Measurements from ENCODE around the gene RIF1. TPM values are rescaled to one million over a fixed set of nuclear protein-coding genes. Genes with fewer than 3 reads are reported as not detected.
A peak's percentile ranks its signal among the peaks of the same experiment; 100 is the strongest.

Gene RIF1
- polyA plus RNA-seq, 1 of the 3 experiments (the other 2 are of a cell fraction) = 2.4 TPM

GRCh38 chr2:151379169-151379568 is 30.5 kb upstream of the RIF1 start:
- 94% methylated on average over 4 of the region's 4 CpGs for WGBS (ENCODE audit: low lambda C conversion rate)
- H3K27ac ChIP-seq (ENCODE audit: low read depth in 2 of 2, low read length in 1 of 2) = no peak overlapping the region
- ChIA-PET POLR2A (no interaction called here), CTCF (interaction anchor here (0.6 kb wide), 1 partner anchor 8 kb away, joined by 3 read pairs; no protein-coding TSS in a partner anchor)
- H3K27me3 ChIP-seq (ENCODE audit: insufficient read depth) = no peaks in the 10 kb centered on the region
- H3K9me2 ChIP-seq = no peaks in the 10 kb centered on the region
- H3K4me1 ChIP-seq (ENCODE audit: control insufficient read depth in 1 of 2, insufficient read depth in 2 of 2, low read depth in 1 of 2, low read length in 1 of 2) = peaks cover 0 to 11% of the 10 kb centered on the region in 2 experiments; a peak in 2 of 4 replicates
- no peak for TF ChIP-seq EP300 (IDR thresholded peaks at IDR 0.05; ENCODE audit: borderline replicate concordance in 1 of 2, low read depth in 1 of 2, low read length in 1 of 2)
- TF ChIP-seq EZH2phosphoT487 (IDR thresholded peaks at IDR 0.05; ENCODE audit: borderline replicate concordance, low read depth) = no peak
- no peak for TF ChIP-seq FOXJ3 (CRISPR knock-in tag; IDR thresholded peaks at IDR 0.05)
- TF ChIP-seq GATA2 (CRISPR knock-in tag; IDR thresholded peaks at IDR 0.05) = no peak
- TF ChIP-seq CHD2 (IDR thresholded peaks at IDR 0.05; ENCODE audit: low read length, partially characterized antibody) = no peak
- TF ChIP-seq, protein P1, sequence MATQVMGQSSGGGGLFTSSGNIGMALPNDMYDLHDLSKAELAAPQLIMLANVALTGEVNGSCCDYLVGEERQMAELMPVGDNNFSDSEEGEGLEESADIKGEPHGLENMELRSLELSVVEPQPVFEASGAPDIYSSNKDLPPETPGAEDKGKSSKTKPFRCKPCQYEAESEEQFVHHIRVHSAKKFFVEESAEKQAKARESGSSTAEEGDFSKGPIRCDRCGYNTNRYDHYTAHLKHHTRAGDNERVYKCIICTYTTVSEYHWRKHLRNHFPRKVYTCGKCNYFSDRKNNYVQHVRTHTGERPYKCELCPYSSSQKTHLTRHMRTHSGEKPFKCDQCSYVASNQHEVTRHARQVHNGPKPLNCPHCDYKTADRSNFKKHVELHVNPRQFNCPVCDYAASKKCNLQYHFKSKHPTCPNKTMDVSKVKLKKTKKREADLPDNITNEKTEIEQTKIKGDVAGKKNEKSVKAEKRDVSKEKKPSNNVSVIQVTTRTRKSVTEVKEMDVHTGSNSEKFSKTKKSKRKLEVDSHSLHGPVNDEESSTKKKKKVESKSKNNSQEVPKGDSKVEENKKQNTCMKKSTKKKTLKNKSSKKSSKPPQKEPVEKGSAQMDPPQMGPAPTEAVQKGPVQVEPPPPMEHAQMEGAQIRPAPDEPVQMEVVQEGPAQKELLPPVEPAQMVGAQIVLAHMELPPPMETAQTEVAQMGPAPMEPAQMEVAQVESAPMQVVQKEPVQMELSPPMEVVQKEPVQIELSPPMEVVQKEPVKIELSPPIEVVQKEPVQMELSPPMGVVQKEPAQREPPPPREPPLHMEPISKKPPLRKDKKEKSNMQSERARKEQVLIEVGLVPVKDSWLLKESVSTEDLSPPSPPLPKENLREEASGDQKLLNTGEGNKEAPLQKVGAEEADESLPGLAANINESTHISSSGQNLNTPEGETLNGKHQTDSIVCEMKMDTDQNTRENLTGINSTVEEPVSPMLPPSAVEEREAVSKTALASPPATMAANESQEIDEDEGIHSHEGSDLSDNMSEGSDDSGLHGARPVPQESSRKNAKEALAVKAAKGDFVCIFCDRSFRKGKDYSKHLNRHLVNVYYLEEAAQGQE (IDR thresholded peaks at IDR 0.05; ENCODE audit: low read depth, low read length) = no peak
- TF ChIP-seq ELF1 (IDR thresholded peaks at IDR 0.05) = no peak
- TF ChIP-seq, protein P2, sequence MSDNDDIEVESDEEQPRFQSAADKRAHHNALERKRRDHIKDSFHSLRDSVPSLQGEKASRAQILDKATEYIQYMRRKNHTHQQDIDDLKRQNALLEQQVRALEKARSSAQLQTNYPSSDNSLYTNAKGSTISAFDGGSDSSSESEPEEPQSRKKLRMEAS (IDR thresholded peaks at IDR 0.05; ENCODE audit: low read depth) = no peak
- TF ChIP-seq MEF2A (IDR thresholded peaks at IDR 0.05; ENCODE audit: borderline replicate concordance, low read depth) = no peak
- TF ChIP-seq RCOR1 (IDR thresholded peaks at IDR 0.05; ENCODE audit: low read length) = no peak
- H3F3A ChIP-seq (replicated peaks; ENCODE audit: insufficient read depth) = peaks cover 14% of the 10 kb centered on the region
- no peaks in the 10 kb centered on the region for H4K20me1 ChIP-seq (ENCODE audit: insufficient read depth)
- H3K4me3 ChIP-seq (ENCODE audit: low read depth in 2 of 2, low read length in 1 of 2) = no peak overlapping the region
- no peak overlapping the region for H3K9ac ChIP-seq
- H3K79me2 ChIP-seq (ENCODE audit: insufficient read depth) = no peaks in the 10 kb centered on the region
- no peak overlapping the region for H3K4me2 ChIP-seq
- no peaks in the 10 kb centered on the region for H3K36me3 ChIP-seq (replicated peaks in 1 of 2; ENCODE audit: control insufficient read depth in 1 of 2, insufficient read depth in 2 of 2, low read length in 1 of 2)
- no peak overlapping the region for H2AFZ ChIP-seq (ENCODE audit: low read depth)
- DNase-seq = no peak
- H3K9me3 ChIP-seq = no peaks in the 10 kb centered on the region

- no peaks in the 10 kb centered on the region for H3K36me3 ChIP-seq (replicated peaks in 1 of 2; ENCODE audit: control insufficient read depth in 1 of 2, insufficient read depth in 2 of 2, low read length in 1 of 2)
- ChIA-PET POLR2A (no interaction called here), CTCF (interaction anchor here (1.0 to 1.1 kb wide), 3 partner anchors 10 to 35 kb away, joined by 3 read pairs; no protein-coding TSS in a partner anchor)
- no peaks in the 10 kb centered on the region for H3K9me3 ChIP-seq
- H3K4me2 ChIP-seq = no peak overlapping the region
- H3K9me2 ChIP-seq = no peaks in the 10 kb centered on the region
- H4K20me1 ChIP-seq (ENCODE audit: insufficient read depth) = no peaks in the 10 kb centered on the region
- peaks cover 3% of the 10 kb centered on the region for H3F3A ChIP-seq (replicated peaks; ENCODE audit: insufficient read depth)
- H3K4me1 ChIP-seq (ENCODE audit: control insufficient read depth in 1 of 2, insufficient read depth in 2 of 2, low read depth in 1 of 2, low read length in 1 of 2) = no peaks in the 10 kb centered on the region
- H3K27ac ChIP-seq (ENCODE audit: low read depth in 2 of 2, low read length in 1 of 2) = no peak overlapping the region
- H3K79me2 ChIP-seq (ENCODE audit: insufficient read depth) = no peaks in the 10 kb centered on the region
- no peak overlapping the region for H3K9ac ChIP-seq
- H3K4me3 ChIP-seq (ENCODE audit: low read depth in 2 of 2, low read length in 1 of 2) = no peak overlapping the region
- H3K27me3 ChIP-seq (ENCODE audit: insufficient read depth) = no peaks in the 10 kb centered on the region
- WGBS (ENCODE audit: low lambda C conversion rate) = 86% methylated on average over 6 of the region's 6 CpGs
- no peak for DNase-seq
- H2AFZ ChIP-seq (ENCODE audit: low read depth) = peak overlapping the region; percentile 44; the same call in 1 of the 2 replicates
- TF ChIP-seq JUND (IDR thresholded peaks at IDR 0.05) (no peak), RXRA (IDR thresholded peaks at IDR 0.05; ENCODE audit: borderline replicate concordance, low read depth) (no peak), YY1 (IDR thresholded peaks at IDR 0.05; ENCODE audit: low read depth) (no peak), RFX5 (IDR thresholded peaks at IDR 0.05; ENCODE audit: low read length) (no peak), TCF12 (IDR thresholded peaks at IDR 0.05) (no peak), MEF2A (IDR thresholded peaks at IDR 0.05; ENCODE audit: borderline replicate concordance, low read depth) (no peak), NRF1 (IDR thresholded peaks at IDR 0.05; ENCODE audit: low read depth, low read length) (no peak), SMC3 (IDR thresholded peaks at IDR 0.05; ENCODE audit: low read depth, low read length) (no peak), TAF1 (IDR thresholded peaks at IDR 0.05; ENCODE audit: borderline replicate concordance, low read depth, low read length) (no peak), TEAD4 (IDR thresholded peaks at IDR 0.05; ENCODE audit: borderline replicate concordance, insufficient read depth) (no peak)
- TF ChIP-seq, protein P3, sequence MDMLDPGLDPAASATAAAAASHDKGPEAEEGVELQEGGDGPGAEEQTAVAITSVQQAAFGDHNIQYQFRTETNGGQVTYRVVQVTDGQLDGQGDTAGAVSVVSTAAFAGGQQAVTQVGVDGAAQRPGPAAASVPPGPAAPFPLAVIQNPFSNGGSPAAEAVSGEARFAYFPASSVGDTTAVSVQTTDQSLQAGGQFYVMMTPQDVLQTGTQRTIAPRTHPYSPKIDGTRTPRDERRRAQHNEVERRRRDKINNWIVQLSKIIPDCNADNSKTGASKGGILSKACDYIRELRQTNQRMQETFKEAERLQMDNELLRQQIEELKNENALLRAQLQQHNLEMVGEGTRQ (IDR thresholded peaks at IDR 0.05; ENCODE audit: borderline replicate concordance, low read depth, low read length) = no peak
- TF ChIP-seq, protein P4, sequence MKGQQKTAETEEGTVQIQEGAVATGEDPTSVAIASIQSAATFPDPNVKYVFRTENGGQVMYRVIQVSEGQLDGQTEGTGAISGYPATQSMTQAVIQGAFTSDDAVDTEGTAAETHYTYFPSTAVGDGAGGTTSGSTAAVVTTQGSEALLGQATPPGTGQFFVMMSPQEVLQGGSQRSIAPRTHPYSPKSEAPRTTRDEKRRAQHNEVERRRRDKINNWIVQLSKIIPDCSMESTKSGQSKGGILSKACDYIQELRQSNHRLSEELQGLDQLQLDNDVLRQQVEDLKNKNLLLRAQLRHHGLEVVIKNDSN (IDR thresholded peaks at IDR 0.05; ENCODE audit: borderline replicate concordance, low read depth) = no peak
These were observed 29.0 kb upstream of the RIF1 start for GRCh38 chr2:151380580-151381235.
